SK-N-SH treated with all-trans-retinoic acid at 6 μM for 48 hours (cell line): ENCODE measurements around the gene PLPP3.

Source experiments
- ATAC-seq: fragments of 200-7000 bp; cut with Tn5 transposase; 3 replicates; pipeline ENCODE4 v1.9.1; 2020; ENCODE audit warnings: mild to moderate bottlenecking, moderate library complexity
- ARNTL ChIP-seq: fragments of 450-650 bp; formaldehyde crosslinking; IDR thresholded peaks from 2 replicates; pipeline ENCODE4 v1.5.0; 2020; ENCODE audit warnings: low read depth, mild to moderate bottlenecking, moderate library complexity, borderline replicate concordance
- CSDC2 ChIP-seq: fragments of 250-450 bp; sonication (Bioruptor Pico); IDR thresholded peaks from 2 replicates; pipeline ENCODE4 v1.5.0; 2020; ENCODE audit warnings: mild to moderate bottlenecking, moderate library complexity
- ESRRG ChIP-seq: fragments of 250-450 bp; sonication (Bioruptor Pico); IDR thresholded peaks from 2 replicates; pipeline ENCODE4 v1.6.1; 2021; ENCODE audit warnings: mild to moderate bottlenecking
- GLIS3 ChIP-seq: fragments of 250-450 bp; sonication (Bioruptor Pico); IDR thresholded peaks from 2 replicates; pipeline ENCODE4 v1.5.0; 2020; ENCODE audit warnings: mild to moderate bottlenecking, moderate library complexity
- ISL1 ChIP-seq: fragments of 250-450 bp; sonication (Bioruptor Pico); IDR thresholded peaks from 2 replicates; pipeline ENCODE4 v2.1.2; 2022; ENCODE audit warnings: mild to moderate bottlenecking, moderate library complexity
- OSR1 ChIP-seq: fragments of 250-450 bp; sonication (Bioruptor Pico); IDR thresholded peaks from 2 replicates; pipeline ENCODE4 v1.8.0; 2022; ENCODE audit warnings: moderate library complexity, mild to moderate bottlenecking, inconsistent platforms
- PPARA ChIP-seq: fragments of 250-450 bp; sonication (Bioruptor Pico); IDR thresholded peaks from 2 replicates; pipeline ENCODE4 v1.5.0; 2020; ENCODE audit warnings: mild to moderate bottlenecking, borderline replicate concordance
- RARB ChIP-seq: fragments of 250-450 bp; sonication (Bioruptor Pico); IDR thresholded peaks from 2 replicates; pipeline ENCODE4 v1.8.0; 2021; ENCODE audit warnings: mild to moderate bottlenecking, moderate library complexity
- SNAI2 ChIP-seq: fragments of 250-450 bp; sonication (Bioruptor Pico); IDR thresholded peaks from 2 replicates; pipeline ENCODE4 v1.5.0; 2020; ENCODE audit warnings: mild to moderate bottlenecking, moderate library complexity
- TCF4 ChIP-seq: fragments of 250-450 bp; sonication (Bioruptor Pico); IDR thresholded peaks from 2 replicates; pipeline ENCODE4 v1.8.0; 2021; ENCODE audit warnings: mild to moderate bottlenecking, moderate library complexity, borderline replicate concordance
- TOX ChIP-seq: fragments of 250-450 bp; sonication (Bioruptor Pico); IDR thresholded peaks from 2 replicates; pipeline ENCODE4 v1.8.0; 2021; ENCODE audit warnings: mild to moderate bottlenecking, moderate library complexity, borderline replicate concordance
- ZC3H10 ChIP-seq: fragments of 250-450 bp; sonication (Bioruptor Pico); IDR thresholded peaks from 2 replicates; pipeline ENCODE4 v1.5.1; 2021; ENCODE audit warnings: mild to moderate bottlenecking, moderate library complexity
- ZFP3 ChIP-seq: fragments of 250-450 bp; sonication (Bioruptor Pico); IDR thresholded peaks from 2 replicates; pipeline ENCODE4 v1.5.0; 2020; ENCODE audit warnings: mild to moderate bottlenecking, moderate library complexity
- ZFP30 ChIP-seq: fragments of 450-650 bp; formaldehyde crosslinking; IDR thresholded peaks from 2 replicates; pipeline ENCODE4 v1.5.0; 2022; ENCODE audit warnings: mild to moderate bottlenecking, moderate library complexity
- ZNF565 ChIP-seq: fragments of 450-650 bp; formaldehyde crosslinking; conservative IDR thresholded peaks from 2 replicates; pipeline ENCODE4 v1.5.0; 2020; ENCODE audit warnings: low read depth, mild to moderate bottlenecking, moderate library complexity
- ZNF70 ChIP-seq: fragments of 450-650 bp; formaldehyde crosslinking; IDR thresholded peaks from 2 replicates; pipeline ENCODE4 v1.5.0; 2020; ENCODE audit warnings: mild to moderate bottlenecking, moderate library complexity
- ZNF8 ChIP-seq: fragments of 450-650 bp; formaldehyde crosslinking; IDR thresholded peaks from 2 replicates; pipeline ENCODE4 v1.5.0; 2020; ENCODE audit warnings: mild to moderate bottlenecking, moderate library complexity
- TF ChIP-seq, protein P1 (sequence below): fragments of 250-450 bp; sonication (Bioruptor Pico); IDR thresholded peaks from 2 replicates; pipeline ENCODE4 v1.5.0; 2020; ENCODE audit warnings: mild to moderate bottlenecking, moderate library complexity
- TF ChIP-seq, protein P2 (sequence below): fragments of 250-450 bp; sonication (Bioruptor Pico); IDR thresholded peaks from 2 replicates; pipeline ENCODE4 v1.8.0; 2021; ENCODE audit warnings: low read depth, mild to moderate bottlenecking, moderate library complexity, borderline replicate concordance
- TF ChIP-seq, protein P3 (sequence below): fragments of 250-450 bp; sonication (Bioruptor Pico); IDR thresholded peaks from 2 replicates; pipeline ENCODE4 v1.5.1; 2021; ENCODE audit warnings: mild to moderate bottlenecking, moderate library complexity
- TF ChIP-seq, protein P4 (sequence below): fragments of 250-450 bp; sonication (Bioruptor Pico); IDR thresholded peaks from 2 replicates; pipeline ENCODE4 v1.8.0; 2020; ENCODE audit warnings: mild to moderate bottlenecking, moderate library complexity, borderline replicate concordance
- TF ChIP-seq, protein P5 (sequence below): fragments of 250-450 bp; sonication (Bioruptor Pico); IDR thresholded peaks from 2 replicates; pipeline ENCODE4 v1.5.1; 2020; ENCODE audit warnings: low read depth, mild to moderate bottlenecking, moderate library complexity

PLPP3 gene

DNA sequence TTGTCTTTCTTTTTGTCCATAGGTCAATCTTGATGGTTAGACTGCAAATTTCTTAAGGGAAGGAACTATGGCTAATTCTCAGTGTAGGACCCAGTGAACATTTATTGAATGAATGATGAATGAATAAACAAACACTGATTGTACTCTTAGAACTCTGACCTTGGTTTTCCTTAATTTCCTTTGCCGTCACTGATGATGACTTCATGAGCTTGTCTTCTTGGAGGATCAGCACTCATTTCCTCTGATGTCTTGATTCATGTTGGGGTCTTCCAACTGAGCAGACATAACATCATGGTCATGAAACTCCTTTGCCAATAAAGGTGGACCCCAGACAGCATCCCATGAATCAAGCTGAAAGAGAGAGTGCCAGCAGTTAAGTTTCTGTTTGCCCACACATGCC is 96.3 kb downstream of the PLPP3 start:
- ATAC-seq = no peak
- TF ChIP-seq ISL1 (CRISPR knock-in tag) (no peak), TCF4 (CRISPR knock-in tag) (no peak), ZNF70 (CRISPR knock-in tag) (no peak), ZNF8 (no peak), ZNF565 (CRISPR knock-in tag) (no peak), OSR1 (no peak), CSDC2 (no peak), RARB (no peak), SNAI2 (CRISPR knock-in tag) (no peak)

DNA sequence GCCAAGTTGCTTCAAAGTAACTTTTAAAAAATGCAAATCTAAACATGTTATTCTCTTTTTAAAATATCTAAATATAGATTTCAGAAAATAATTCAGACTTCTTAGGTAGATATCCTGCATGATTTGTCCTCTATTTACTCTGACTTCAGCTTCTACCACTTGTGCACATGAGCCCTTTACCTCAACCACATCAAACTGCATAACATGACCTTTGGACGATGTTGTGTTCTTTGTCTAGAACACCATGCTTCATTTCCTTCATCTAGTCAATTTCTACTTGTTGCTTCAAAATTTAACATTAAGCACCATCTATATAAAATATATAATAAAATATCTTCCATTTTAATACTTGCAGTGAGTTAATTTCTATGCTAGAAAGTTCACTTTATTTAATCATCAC is 96.9 kb downstream of the PLPP3 start:
- TF ChIP-seq ARNTL (CRISPR knock-in tag) (no peak), TOX (CRISPR knock-in tag) (no peak), GLIS3 (CRISPR knock-in tag) (no peak), CSDC2 (no peak), ZNF565 (CRISPR knock-in tag) (no peak), ZC3H10 (CRISPR knock-in tag) (no peak), ISL1 (CRISPR knock-in tag) (no peak), ZFP30 (no peak), RARB (no peak), TCF4 (CRISPR knock-in tag) (no peak), ZNF8 (no peak), ZNF70 (CRISPR knock-in tag) (no peak), OSR1 (no peak), ZFP3 (CRISPR knock-in tag) (no peak)
- TF ChIP-seq, protein P1, sequence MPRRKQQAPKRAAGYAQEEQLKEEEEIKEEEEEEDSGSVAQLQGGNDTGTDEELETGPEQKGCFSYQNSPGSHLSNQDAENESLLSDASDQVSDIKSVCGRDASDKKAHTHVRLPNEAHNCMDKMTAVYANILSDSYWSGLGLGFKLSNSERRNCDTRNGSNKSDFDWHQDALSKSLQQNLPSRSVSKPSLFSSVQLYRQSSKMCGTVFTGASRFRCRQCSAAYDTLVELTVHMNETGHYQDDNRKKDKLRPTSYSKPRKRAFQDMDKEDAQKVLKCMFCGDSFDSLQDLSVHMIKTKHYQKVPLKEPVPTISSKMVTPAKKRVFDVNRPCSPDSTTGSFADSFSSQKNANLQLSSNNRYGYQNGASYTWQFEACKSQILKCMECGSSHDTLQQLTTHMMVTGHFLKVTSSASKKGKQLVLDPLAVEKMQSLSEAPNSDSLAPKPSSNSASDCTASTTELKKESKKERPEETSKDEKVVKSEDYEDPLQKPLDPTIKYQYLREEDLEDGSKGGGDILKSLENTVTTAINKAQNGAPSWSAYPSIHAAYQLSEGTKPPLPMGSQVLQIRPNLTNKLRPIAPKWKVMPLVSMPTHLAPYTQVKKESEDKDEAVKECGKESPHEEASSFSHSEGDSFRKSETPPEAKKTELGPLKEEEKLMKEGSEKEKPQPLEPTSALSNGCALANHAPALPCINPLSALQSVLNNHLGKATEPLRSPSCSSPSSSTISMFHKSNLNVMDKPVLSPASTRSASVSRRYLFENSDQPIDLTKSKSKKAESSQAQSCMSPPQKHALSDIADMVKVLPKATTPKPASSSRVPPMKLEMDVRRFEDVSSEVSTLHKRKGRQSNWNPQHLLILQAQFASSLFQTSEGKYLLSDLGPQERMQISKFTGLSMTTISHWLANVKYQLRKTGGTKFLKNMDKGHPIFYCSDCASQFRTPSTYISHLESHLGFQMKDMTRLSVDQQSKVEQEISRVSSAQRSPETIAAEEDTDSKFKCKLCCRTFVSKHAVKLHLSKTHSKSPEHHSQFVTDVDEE (CRISPR knock-in tag) = no peak
- TF ChIP-seq, protein P2, sequence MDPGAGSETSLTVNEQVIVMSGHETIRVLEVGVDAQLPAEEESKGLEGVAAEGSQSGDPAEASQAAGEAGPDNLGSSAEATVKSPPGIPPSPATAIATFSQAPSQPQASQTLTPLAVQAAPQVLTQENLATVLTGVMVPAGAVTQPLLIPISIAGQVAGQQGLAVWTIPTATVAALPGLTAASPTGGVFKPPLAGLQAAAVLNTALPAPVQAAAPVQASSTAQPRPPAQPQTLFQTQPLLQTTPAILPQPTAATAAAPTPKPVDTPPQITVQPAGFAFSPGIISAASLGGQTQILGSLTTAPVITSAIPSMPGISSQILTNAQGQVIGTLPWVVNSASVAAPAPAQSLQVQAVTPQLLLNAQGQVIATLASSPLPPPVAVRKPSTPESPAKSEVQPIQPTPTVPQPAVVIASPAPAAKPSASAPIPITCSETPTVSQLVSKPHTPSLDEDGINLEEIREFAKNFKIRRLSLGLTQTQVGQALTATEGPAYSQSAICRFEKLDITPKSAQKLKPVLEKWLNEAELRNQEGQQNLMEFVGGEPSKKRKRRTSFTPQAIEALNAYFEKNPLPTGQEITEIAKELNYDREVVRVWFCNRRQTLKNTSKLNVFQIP (CRISPR knock-in tag) = no peak
- TF ChIP-seq, protein P3, sequence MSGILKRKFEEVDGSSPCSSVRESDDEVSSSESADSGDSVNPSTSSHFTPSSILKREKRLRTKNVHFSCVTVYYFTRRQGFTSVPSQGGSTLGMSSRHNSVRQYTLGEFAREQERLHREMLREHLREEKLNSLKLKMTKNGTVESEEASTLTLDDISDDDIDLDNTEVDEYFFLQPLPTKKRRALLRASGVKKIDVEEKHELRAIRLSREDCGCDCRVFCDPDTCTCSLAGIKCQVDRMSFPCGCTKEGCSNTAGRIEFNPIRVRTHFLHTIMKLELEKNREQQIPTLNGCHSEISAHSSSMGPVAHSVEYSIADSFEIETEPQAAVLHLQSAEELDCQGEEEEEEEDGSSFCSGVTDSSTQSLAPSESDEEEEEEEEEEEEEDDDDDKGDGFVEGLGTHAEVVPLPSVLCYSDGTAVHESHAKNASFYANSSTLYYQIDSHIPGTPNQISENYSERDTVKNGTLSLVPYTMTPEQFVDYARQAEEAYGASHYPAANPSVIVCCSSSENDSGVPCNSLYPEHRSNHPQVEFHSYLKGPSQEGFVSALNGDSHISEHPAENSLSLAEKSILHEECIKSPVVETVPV (CRISPR knock-in tag) = no peak
- TF ChIP-seq, protein P4, sequence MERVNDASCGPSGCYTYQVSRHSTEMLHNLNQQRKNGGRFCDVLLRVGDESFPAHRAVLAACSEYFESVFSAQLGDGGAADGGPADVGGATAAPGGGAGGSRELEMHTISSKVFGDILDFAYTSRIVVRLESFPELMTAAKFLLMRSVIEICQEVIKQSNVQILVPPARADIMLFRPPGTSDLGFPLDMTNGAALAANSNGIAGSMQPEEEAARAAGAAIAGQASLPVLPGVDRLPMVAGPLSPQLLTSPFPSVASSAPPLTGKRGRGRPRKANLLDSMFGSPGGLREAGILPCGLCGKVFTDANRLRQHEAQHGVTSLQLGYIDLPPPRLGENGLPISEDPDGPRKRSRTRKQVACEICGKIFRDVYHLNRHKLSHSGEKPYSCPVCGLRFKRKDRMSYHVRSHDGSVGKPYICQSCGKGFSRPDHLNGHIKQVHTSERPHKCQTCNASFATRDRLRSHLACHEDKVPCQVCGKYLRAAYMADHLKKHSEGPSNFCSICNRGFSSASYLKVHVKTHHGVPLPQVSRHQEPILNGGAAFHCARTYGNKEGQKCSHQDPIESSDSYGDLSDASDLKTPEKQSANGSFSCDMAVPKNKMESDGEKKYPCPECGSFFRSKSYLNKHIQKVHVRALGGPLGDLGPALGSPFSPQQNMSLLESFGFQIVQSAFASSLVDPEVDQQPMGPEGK = no peak
- TF ChIP-seq, protein P5, sequence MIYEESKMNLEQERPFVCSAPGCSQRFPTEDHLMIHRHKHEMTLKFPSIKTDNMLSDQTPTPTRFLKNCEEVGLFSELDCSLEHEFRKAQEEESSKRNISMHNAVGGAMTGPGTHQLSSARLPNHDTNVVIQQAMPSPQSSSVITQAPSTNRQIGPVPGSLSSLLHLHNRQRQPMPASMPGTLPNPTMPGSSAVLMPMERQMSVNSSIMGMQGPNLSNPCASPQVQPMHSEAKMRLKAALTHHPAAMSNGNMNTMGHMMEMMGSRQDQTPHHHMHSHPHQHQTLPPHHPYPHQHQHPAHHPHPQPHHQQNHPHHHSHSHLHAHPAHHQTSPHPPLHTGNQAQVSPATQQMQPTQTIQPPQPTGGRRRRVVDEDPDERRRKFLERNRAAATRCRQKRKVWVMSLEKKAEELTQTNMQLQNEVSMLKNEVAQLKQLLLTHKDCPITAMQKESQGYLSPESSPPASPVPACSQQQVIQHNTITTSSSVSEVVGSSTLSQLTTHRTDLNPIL = no peak
- no peak for ATAC-seq

DNA sequence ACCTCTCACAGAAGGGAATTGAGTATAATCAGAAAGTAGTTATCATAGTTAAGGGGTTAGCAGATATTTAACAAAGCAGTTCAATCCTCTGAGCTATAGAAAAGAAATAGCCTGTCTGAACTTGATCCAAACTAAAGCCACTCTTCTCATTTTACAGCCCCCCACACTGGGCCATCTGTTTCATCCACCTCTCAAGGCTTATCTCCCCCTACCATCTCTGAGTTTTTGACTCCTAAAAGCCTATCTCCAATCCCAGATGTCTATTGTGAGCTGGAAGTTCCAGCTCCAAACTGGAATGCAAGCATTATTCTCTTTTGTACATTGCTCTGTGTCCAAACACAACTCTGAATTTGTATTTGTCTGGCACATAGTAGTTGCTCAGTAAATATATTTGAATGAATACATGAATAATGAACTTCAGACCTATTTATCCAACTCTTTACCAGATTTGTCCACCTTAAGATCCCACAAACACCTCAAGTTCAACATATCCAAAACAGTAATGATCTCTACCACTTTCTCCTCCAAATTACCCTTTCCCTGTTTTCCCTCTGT is 98.1 kb downstream of the PLPP3 start:
- TF ChIP-seq ZNF565 (CRISPR knock-in tag) = no peak
- TF ChIP-seq ESRRG (CRISPR knock-in tag) = no peak
- TF ChIP-seq SNAI2 (CRISPR knock-in tag) = no peak
- no peak for TF ChIP-seq ZFP30
- TF ChIP-seq, protein P3 (CRISPR knock-in tag) = no peak
- TF ChIP-seq, protein P5 = no peak
- TF ChIP-seq PPARA (CRISPR knock-in tag) = no peak
- no peak for TF ChIP-seq RARB
- TF ChIP-seq ZC3H10 (CRISPR knock-in tag) = no peak
- no peak for TF ChIP-seq ZFP3 (CRISPR knock-in tag)
- no peak for ATAC-seq
